ENCODE data around the gene KLKB1.

Gene KLKB1

GRCh38 chr4:186258216-186258811, 31.0 kb downstream of the KLKB1 start:
- Histone ChIP-seq H3K36me3 (ENCODE audit: control insufficient read depth in 2 of 2, insufficient read depth in 1 of 2, low read length in 2 of 2) (no peaks in the 10 kb centered on the region), H3K27ac (ENCODE audit: extremely low read depth, low read depth, low read length) (no peak overlapping the region), H3K4me3 (ENCODE audit: low read depth, low read length) (no peak overlapping the region), H3K9me3 (ENCODE audit: control insufficient read depth, insufficient read depth, low read depth, low read length) (no peaks in the 10 kb centered on the region), H3K4me1 (ENCODE audit: control insufficient read depth, insufficient read depth, low read length) (no peaks in the 10 kb centered on the region)
- POLR2A ChIA-PET = no interaction called here
- TF ChIP-seq ZNF114 (tag by site-specific recombination; IDR thresholded peaks at IDR 0.05) (no peak), ZNF530 (tag by site-specific recombination; IDR thresholded peaks at IDR 0.05; ENCODE audit: low read depth) (no peak)
- CTCF ChIA-PET = no interaction called here

DNA sequence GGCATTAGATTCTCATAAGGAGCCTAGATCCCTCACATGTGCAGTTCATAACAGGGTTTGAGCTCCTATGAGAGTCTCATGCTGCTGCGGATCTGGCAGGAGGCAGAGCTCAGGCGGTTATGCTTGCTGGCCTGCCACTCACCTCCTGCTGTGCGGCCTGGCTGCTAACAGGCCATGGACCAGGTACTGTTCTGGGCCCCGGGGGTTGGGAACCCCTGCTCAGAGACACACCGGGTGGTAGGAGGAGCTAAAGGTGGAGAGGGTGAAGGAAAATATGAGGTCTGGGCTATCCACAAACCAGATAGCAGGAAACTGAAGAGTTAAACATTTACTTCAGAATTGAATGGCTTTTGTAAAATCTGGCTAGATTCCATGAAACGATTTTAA, 32.8 kb downstream of the KLKB1 start:
- Histone ChIP-seq H3K27ac (ENCODE audit: extremely low read depth, low read depth, low read length) (no peak overlapping the region), H3K36me3 (ENCODE audit: control insufficient read depth in 2 of 2, insufficient read depth in 1 of 2, low read length in 2 of 2) (no peaks in the 10 kb centered on the region), H3K4me1 (ENCODE audit: control insufficient read depth, insufficient read depth, low read length) (no peaks in the 10 kb centered on the region), H3K9me3 (ENCODE audit: control insufficient read depth, insufficient read depth, low read depth, low read length) (no peaks in the 10 kb centered on the region), H3K4me3 (ENCODE audit: low read depth, low read length) (no peak overlapping the region)
- CTCF ChIA-PET = no interaction called here
- POLR2A ChIA-PET = no interaction called here
- TF ChIP-seq HOXC10 (CRISPR knock-in tag; IDR thresholded peaks at IDR 0.05) = no peak
- TF ChIP-seq BCL11A (tag by site-specific recombination; IDR thresholded peaks at IDR 0.05; ENCODE audit: low read depth) = no peak
- TF ChIP-seq BCL11B (tag by site-specific recombination; IDR thresholded peaks at IDR 0.05; ENCODE audit: low read depth) = no peak
- TF ChIP-seq SP3 (tag by site-specific recombination; IDR thresholded peaks at IDR 0.05) = no peak
- TF ChIP-seq, protein P1, sequence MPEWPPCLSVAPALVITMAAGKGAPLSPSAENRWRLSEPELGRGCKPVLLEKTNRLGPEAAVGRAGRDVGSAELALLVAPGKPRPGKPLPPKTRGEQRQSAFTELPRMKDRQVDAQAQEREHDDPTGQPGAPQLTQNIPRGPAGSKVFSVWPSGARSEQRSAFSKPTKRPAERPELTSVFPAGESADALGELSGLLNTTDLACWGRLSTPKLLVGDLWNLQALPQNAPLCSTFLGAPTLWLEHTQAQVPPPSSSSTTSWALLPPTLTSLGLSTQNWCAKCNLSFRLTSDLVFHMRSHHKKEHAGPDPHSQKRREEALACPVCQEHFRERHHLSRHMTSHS (tag by site-specific recombination; IDR thresholded peaks at IDR 0.05) = no peak
- no peak for TF ChIP-seq ZNF354C (tag by site-specific recombination; IDR thresholded peaks at IDR 0.05; ENCODE audit: borderline replicate concordance, low read depth)
- TF ChIP-seq ZBTB8A (tag by site-specific recombination; IDR thresholded peaks at IDR 0.05) = no peak
- TF ChIP-seq BCL6B (tag by site-specific recombination; IDR thresholded peaks at IDR 0.05) = no peak
- TF ChIP-seq ZNF530 (tag by site-specific recombination; IDR thresholded peaks at IDR 0.05; ENCODE audit: low read depth) = no peak
- no peak for TF ChIP-seq RBAK (tag by site-specific recombination; IDR thresholded peaks at IDR 0.05)
- TF ChIP-seq ZNF660 (tag by site-specific recombination; IDR thresholded peaks at IDR 0.05) = no peak
- TF ChIP-seq REPIN1 (tag by site-specific recombination; IDR thresholded peaks at IDR 0.05; ENCODE audit: low read depth) = no peak
- TF ChIP-seq TRIM28 (IDR thresholded peaks at IDR 0.05; ENCODE audit: borderline replicate concordance, low read length) = no peak
- TF ChIP-seq, protein P2, sequence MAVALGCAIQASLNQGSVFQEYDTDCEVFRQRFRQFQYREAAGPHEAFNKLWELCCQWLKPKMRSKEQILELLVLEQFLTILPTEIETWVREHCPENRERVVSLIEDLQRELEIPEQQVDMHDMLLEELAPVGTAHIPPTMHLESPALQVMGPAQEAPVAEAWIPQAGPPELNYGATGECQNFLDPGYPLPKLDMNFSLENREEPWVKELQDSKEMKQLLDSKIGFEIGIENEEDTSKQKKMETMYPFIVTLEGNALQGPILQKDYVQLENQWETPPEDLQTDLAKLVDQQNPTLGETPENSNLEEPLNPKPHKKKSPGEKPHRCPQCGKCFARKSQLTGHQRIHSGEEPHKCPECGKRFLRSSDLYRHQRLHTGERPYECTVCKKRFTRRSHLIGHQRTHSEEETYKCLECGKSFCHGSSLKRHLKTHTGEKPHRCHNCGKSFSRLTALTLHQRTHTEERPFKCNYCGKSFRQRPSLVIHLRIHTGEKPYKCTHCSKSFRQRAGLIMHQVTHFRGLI (tag by site-specific recombination; IDR thresholded peaks at IDR 0.05) = no peak
- no peak for TF ChIP-seq SETDB1 (IDR thresholded peaks at IDR 0.05; ENCODE audit: insufficient read length, low read length)

DNA sequence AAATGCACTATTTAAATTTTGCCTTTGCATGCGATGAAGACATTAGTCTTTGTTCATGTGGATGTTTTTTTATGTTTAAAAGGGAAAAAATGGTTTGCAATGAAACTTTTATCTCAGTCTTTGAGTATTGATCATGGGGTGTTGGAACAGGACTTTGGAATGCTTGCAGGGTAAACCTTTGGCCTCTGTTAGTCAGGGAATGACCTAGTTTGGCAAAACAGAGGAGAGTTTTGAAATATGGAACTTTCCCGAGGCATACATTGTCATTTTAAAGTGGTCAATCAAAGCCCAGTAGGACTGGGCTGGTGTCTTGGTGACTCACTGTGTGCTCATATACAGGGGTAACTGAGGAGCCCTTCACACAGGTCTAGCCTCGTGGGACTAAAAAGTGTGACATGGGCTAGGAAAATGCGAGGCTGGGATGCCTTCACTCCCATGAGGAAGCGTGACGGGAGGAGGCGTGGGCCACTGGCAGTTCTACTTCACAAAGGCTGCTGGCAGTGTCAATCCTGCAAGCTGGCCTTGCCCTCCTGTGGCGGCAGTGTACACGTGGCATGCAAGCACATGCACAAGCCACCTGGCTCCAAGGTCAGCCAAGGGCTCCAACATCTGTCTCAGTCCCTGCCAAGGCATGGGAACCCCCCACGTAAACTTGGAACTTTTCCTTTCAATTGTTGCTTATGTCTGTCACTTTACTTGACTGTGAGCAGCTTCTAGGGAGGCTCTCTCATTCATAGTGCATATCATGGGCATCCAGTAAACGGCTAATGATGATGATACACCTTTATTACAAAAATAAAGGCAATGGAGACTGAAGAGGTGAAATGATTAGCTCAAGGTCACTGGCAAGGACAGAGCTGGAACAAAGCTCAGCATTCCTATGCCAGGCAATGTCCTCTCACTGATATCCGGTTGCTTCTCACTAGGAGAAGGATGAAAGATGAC, 33.5 kb downstream of the KLKB1 start:
- ChIA-PET CTCF (interaction anchor here (0.6 kb wide), 1 partner anchor 1386 kb away, joined by 5 read pairs; no protein-coding TSS in a partner anchor), POLR2A (no interaction called here)
- Histone ChIP-seq H3K4me3 (ENCODE audit: low read depth, low read length) (no peak overlapping the region), H3K36me3 (ENCODE audit: control insufficient read depth in 2 of 2, insufficient read depth in 1 of 2, low read length in 2 of 2) (no peaks in the 10 kb centered on the region), H3K9me3 (ENCODE audit: control insufficient read depth, insufficient read depth, low read depth, low read length) (no peaks in the 10 kb centered on the region), H3K4me1 (ENCODE audit: control insufficient read depth, insufficient read depth, low read length) (no peaks in the 10 kb centered on the region), H3K27ac (ENCODE audit: extremely low read depth, low read depth, low read length) (no peak overlapping the region)
- TF ChIP-seq ZNF785 (tag by site-specific recombination; IDR thresholded peaks at IDR 0.05) (no peak), ZNF292 (tag by site-specific recombination; IDR thresholded peaks at IDR 0.05; ENCODE audit: borderline replicate concordance, low read depth) (no peak), KLF9 (tag by site-specific recombination; IDR thresholded peaks at IDR 0.05; ENCODE audit: low read depth) (no peak), ZNF221 (tag by site-specific recombination; IDR thresholded peaks at IDR 0.05; ENCODE audit: borderline replicate concordance) (no peak), KLF10 (tag by site-specific recombination; IDR thresholded peaks at IDR 0.05) (no peak)
- TF ChIP-seq, protein P3, sequence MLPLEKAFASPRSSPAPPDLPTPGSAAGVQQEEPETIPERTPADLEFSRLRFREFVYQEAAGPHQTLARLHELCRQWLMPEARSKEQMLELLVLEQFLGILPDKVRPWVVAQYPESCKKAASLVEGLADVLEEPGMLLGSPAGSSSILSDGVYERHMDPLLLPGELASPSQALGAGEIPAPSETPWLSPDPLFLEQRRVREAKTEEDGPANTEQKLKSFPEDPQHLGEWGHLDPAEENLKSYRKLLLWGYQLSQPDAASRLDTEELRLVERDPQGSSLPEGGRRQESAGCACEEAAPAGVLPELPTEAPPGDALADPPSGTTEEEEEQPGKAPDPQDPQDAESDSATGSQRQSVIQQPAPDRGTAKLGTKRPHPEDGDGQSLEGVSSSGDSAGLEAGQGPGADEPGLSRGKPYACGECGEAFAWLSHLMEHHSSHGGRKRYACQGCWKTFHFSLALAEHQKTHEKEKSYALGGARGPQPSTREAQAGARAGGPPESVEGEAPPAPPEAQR (tag by site-specific recombination; IDR thresholded peaks at IDR 0.05) = no peak

Measured in HEK293 (cell line).